Mammary epithelial cell (primary cell): ENCODE results near the gene RFPL2.

Experiments used
- CTCF ChIP-seq, 2 donors: IDR thresholded peaks in 1 of 2; conservative IDR thresholded peaks in 1 of 2; 2 replicates each; pipeline ENCODE4 v1.5.1; 2011 to 2012; ENCODE audit warnings: inconsistent platforms in 2 of 2, low read length in 2 of 2, mild to moderate bottlenecking in 2 of 2, control low read depth in 1 of 2, low read depth in 1 of 2; ENCODE audit not compliant: insufficient read depth in 1 of 2; ENCODE audit errors: extremely low read depth in 1 of 2
- EZH2 ChIP-seq: IDR thresholded peaks from 2 replicates; pipeline ENCODE4 v1.6.1; 2012; ENCODE audit warnings: low read length, inconsistent platforms, borderline replicate concordance

GRCh38 chr22:32165681-32166080 is 39.2 kb downstream of the RFPL2 start:
- TF ChIP-seq CTCF (conservative IDR thresholded peaks at IDR 0.05 in 1 of 2, IDR thresholded peaks at IDR 0.05 in 1 of 2; ENCODE audit: extremely low read depth in 1 of 2, insufficient read depth in 1 of 2, low read depth in 1 of 2, low read length in 2 of 2) (no peak), EZH2 (no peak)
